ENCODE measurements around the gene SMURF2. TPM values are rescaled to one million over a fixed set of nuclear protein-coding genes. Genes with fewer than 3 reads are reported as not detected.
"Not testable (repeated sequence)": the region's sequence is repeated elsewhere in the genome, so short reads cannot be mapped to it uniquely, and the experiment has no call there.

SMURF2 gene
- total RNA-seq, 1 donor from 2014 or later, result 44.9 TPM

- Histone ChIP-seq H3K9me3 (no peaks in the 10 kb centered on the region), H3K4me3 (no peak overlapping the region), H3K27me3 (no peaks in the 10 kb centered on the region), H3K36me3 (peaks cover 58% of the 10 kb centered on the region), H3K27ac (no peak overlapping the region), H3K4me1 (no peaks in the 10 kb centered on the region)
- no peak for TF ChIP-seq CTCF (IDR thresholded peaks at IDR 0.05)
- intact Hi-C loops (cut with DNase I), result no loop called here
- ATAC-seq (no peak), DNase-seq (no peak)
These were observed 70.2 kb downstream of the SMURF2 start for GRCh38 chr17:64591944-64592343.

- no peak overlapping the region for H3K4me3 ChIP-seq
- H3K27ac ChIP-seq, result no peak overlapping the region
- H3K4me1 ChIP-seq, result no peaks in the 10 kb centered on the region
- TF ChIP-seq CTCF (IDR thresholded peaks at IDR 0.05), result no peak
- ATAC-seq (no peak), DNase-seq (no peak)
- H3K27me3 ChIP-seq, result no peaks in the 10 kb centered on the region
- no peaks in the 10 kb centered on the region for H3K9me3 ChIP-seq
- intact Hi-C loops (cut with DNase I), result no loop called here
- H3K36me3 ChIP-seq, result peaks cover 52% of the 10 kb centered on the region
These were observed 77.0 kb downstream of the SMURF2 start for GRCh38 chr17:64585146-64585545.

- DNase-seq (no peak), ATAC-seq (no peak)
- H3K4me3 ChIP-seq, result no peak overlapping the region
- no peaks in the 10 kb centered on the region for H3K4me1 ChIP-seq
- no peaks in the 10 kb centered on the region for H3K27me3 ChIP-seq
- no peaks in the 10 kb centered on the region for H3K9me3 ChIP-seq
- no peak for TF ChIP-seq CTCF (IDR thresholded peaks at IDR 0.05)
- intact Hi-C loops (cut with DNase I), result no loop called here
- H3K27ac ChIP-seq, result no peak overlapping the region
- H3K36me3 ChIP-seq, result peaks cover 62% of the 10 kb centered on the region
These were observed 79.1 kb downstream of the SMURF2 start for GRCh38 chr17:64583038-64583437.

DNA sequence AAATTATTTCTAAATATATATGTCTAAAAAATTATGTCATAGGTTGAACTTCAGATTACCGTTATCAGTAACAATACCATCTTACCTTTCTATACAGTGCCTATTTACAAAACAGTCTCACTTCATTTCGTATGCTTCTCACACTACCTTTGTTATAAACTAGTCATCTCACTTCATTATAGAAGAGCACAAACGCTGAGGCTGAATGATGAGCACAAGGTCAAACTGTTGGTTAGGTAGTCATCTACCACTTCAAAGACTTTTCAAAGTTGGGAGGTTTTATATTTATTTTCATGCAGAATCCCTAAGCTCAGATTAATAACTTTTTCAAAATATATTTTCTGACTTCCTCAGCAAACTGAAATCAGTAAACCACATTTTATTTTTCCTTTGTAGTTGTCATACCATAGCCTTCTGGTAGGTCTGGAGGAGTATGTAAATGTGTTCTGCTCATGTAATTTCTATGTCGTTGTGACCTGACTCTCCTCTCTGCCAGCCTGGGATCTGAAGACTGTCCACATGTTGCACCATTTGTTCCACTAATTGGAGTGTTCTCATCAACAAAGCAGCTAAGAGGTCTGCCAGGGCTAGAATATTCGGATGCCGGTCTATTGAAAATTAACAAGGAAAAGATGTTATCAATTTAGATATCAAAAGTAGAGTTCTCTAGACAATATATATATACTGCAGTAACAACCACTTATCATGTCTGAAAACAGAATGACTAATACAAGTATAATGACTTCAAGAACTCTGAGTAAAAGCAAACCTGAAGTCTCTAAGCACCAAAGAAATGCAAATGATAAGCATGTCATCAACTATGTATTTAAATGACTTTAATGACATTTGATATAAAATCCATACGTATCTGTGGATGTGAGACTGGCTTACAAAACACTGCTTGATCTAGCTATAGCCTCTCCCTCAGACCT lies 81.5 kb downstream of the SMURF2 start:
- H3K9me3 ChIP-seq, result no peaks in the 10 kb centered on the region
- H3K27ac ChIP-seq, result no peak overlapping the region
- no peak for ATAC-seq
- intact Hi-C loops (cut with DNase I), result no loop called here
- peaks cover 69% of the 10 kb centered on the region for H3K36me3 ChIP-seq
- no peak overlapping the region for H3K4me3 ChIP-seq
- no peak for TF ChIP-seq CTCF (IDR thresholded peaks at IDR 0.05)
- H3K27me3 ChIP-seq, result no peaks in the 10 kb centered on the region
- DNase-seq, result no peak
- H3K4me1 ChIP-seq, result no peaks in the 10 kb centered on the region

- TF ChIP-seq CTCF (IDR thresholded peaks at IDR 0.05), result no peak
- Histone ChIP-seq H3K9me3 (no peaks in the 10 kb centered on the region), H3K4me1 (no peaks in the 10 kb centered on the region), H3K27ac (no peak overlapping the region), H3K4me3 (no peak overlapping the region), H3K27me3 (no peaks in the 10 kb centered on the region), H3K36me3 (peaks cover 77% of the 10 kb centered on the region)
- DNase-seq, result no peak
- peak; percentile 49 for ATAC-seq
- intact Hi-C loops (cut with DNase I), result no loop called here
These were observed 82.2 kb downstream of the SMURF2 start for GRCh38 chr17:64579917-64580316.

DNA sequence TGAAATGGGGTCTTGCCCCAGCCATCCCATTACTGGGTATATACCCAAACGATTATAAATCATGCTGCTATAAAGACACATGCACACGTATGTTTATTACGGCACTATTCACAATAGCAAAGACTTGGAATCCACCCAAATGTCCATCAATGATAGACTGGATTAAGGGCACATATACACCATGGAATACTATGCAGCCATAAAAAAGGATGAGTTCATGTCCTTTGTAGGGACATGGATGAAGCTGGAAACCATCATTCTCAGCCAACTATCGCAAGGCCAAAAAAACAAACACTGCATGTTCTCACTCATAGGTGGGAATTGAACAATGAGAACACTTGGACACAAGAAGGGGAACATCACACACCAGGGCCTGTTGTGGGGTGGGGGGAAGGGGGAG lies 85.1 kb downstream of the SMURF2 start:
- H3K4me3 ChIP-seq; ATAC-seq; intact Hi-C loops (cut with DNase I); H3K27me3 ChIP-seq; DNase-seq; H3K27ac ChIP-seq; H3K9me3 ChIP-seq; H3K4me1 ChIP-seq: not testable (repeated sequence)
- peaks cover 58% of the 10 kb centered on the region for H3K36me3 ChIP-seq
